Gastroesophageal sphincter (tissue), 3 donors: ENCODE data around the gene ZNF613.

Experiments
- CTCF ChIP-seq, 4 experiments: fragments of 200-600 bp in 2 of 4; fragments of 450-650 bp in 2 of 4; sonication (generic) in 1 of 4; IDR thresholded peaks; one replicate each; pipeline ENCODE4 v1.5.1; 2017 to 2019; ENCODE audit warnings: antibody characterized with exemption in 4 of 4, mild to moderate bottlenecking in 2 of 4, moderate library complexity in 2 of 4
- EP300 ChIP-seq: sonication (generic); formaldehyde crosslinking; IDR thresholded peaks from one replicate; pipeline ENCODE4 v1.6.1; 2017; ENCODE audit warnings: antibody characterized with exemption, mild to moderate bottlenecking
- POLR2A ChIP-seq, 2 donors: fragments of 450-650 bp; IDR thresholded peaks; one replicate each; pipeline ENCODE4 v1.6.1; 2017; ENCODE audit warnings: antibody characterized with exemption in 2 of 2, mild to moderate bottlenecking in 2 of 2, moderate library complexity in 1 of 2

GRCh38 chr19:51976852-51977251 lies 49.6 kb downstream of the ZNF613 start:
- no peak for TF ChIP-seq CTCF (IDR thresholded peaks at IDR 0.05)
- TF ChIP-seq EP300, result no peak
- TF ChIP-seq POLR2A (IDR thresholded peaks at IDR 0.05), result no peak
